Measurements from ENCODE around the gene ZBTB21.

The ZBTB21 gene

GRCh38 chr21:42039911-42040351 is 29.8 kb upstream of the ZBTB21 start:
- DNase-seq (ENCODE audit: low read depth in 3 of 3): no peak

GRCh38 chr21:42039470-42039901 is 29.3 kb upstream of the ZBTB21 start:
- no peak for DNase-seq (ENCODE audit: low read depth in 3 of 3)

- no peak for DNase-seq (ENCODE audit: low read depth in 3 of 3)
Measured at GRCh38 chr21:42038826-42039425, 28.8 kb upstream of the ZBTB21 start.

- no peak for DNase-seq (ENCODE audit: low read depth in 3 of 3)
Measured at GRCh38 chr21:42038393-42038792, 28.2 kb upstream of the ZBTB21 start.

- DNase-seq (ENCODE audit: low read depth in 3 of 3): no peak
Measured at GRCh38 chr21:42037943-42038342, 27.8 kb upstream of the ZBTB21 start.

GRCh38 chr21:42037516-42037915 is 27.4 kb upstream of the ZBTB21 start:
- DNase-seq (ENCODE audit: low read depth in 3 of 3): no peak

GRCh38 chr21:42036313-42036712 is 26.2 kb upstream of the ZBTB21 start:
- no peak for DNase-seq (ENCODE audit: low read depth in 3 of 3)

- DNase-seq (ENCODE audit: low read depth in 3 of 3): no peak
Measured at GRCh38 chr21:42032968-42033367, 22.8 kb upstream of the ZBTB21 start.

- no peak for DNase-seq (ENCODE audit: low read depth in 3 of 3)
Measured at GRCh38 chr21:42032266-42032665, 22.1 kb upstream of the ZBTB21 start.

- no peak for DNase-seq (ENCODE audit: low read depth in 3 of 3)
Measured at GRCh38 chr21:42031816-42032215, 21.7 kb upstream of the ZBTB21 start.

GRCh38 chr21:42031241-42031640 is 21.1 kb upstream of the ZBTB21 start:
- no peak for DNase-seq (ENCODE audit: low read depth in 3 of 3)

GRCh38 chr21:42030311-42030710 is 20.2 kb upstream of the ZBTB21 start:
- no peak for DNase-seq (ENCODE audit: low read depth in 3 of 3)

GRCh38 chr21:42028766-42029425 is 18.7 kb upstream of the ZBTB21 start:
- no peak for DNase-seq (ENCODE audit: low read depth in 3 of 3)

GRCh38 chr21:42027822-42028765 is 17.9 kb upstream of the ZBTB21 start:
- DNase-seq (ENCODE audit: low read depth in 3 of 3): no peak

GRCh38 chr21:42027085-42027821 is 17.1 kb upstream of the ZBTB21 start:
- DNase-seq (ENCODE audit: low read depth in 3 of 3): no peak

- no peak for DNase-seq (ENCODE audit: low read depth in 3 of 3)
Measured at GRCh38 chr21:42026082-42026435, 15.9 kb upstream of the ZBTB21 start.

- DNase-seq (ENCODE audit: low read depth in 3 of 3): no peak
Measured at GRCh38 chr21:42025376-42026081, 15.4 kb upstream of the ZBTB21 start.

GRCh38 chr21:42022906-42023305 is 12.7 kb upstream of the ZBTB21 start:
- DNase-seq (ENCODE audit: low read depth in 3 of 3): no peak

- DNase-seq (ENCODE audit: low read depth in 3 of 3): no peak
Measured at GRCh38 chr21:42022091-42022430, 11.9 kb upstream of the ZBTB21 start.

- no peak for DNase-seq (ENCODE audit: low read depth in 3 of 3)
Measured at GRCh38 chr21:42021371-42022090, 11.4 kb upstream of the ZBTB21 start.

- DNase-seq (ENCODE audit: low read depth in 3 of 3): no peak
Measured at GRCh38 chr21:42019706-42020105, 9.5 kb upstream of the ZBTB21 start.

Measured in stimulated activated CD4-positive, alpha-beta T cell treated with anti-CD3 and anti-CD28 coated beads, TNF-alpha, amount 100 ng/mL, for 4 hours (primary cell).